Adrenal gland (tissue), 5 donors: ENCODE measurements around the gene IRF4.

ENCODE experiments used
- POLR2A ChIP-seq, 2 donors: fragments of 450-650 bp; IDR thresholded peaks; one replicate each; pipeline ENCODE4 v1.6.1; 2017; ENCODE audit warnings: antibody characterized with exemption in 2 of 2, mild to moderate bottlenecking in 2 of 2, moderate library complexity in 1 of 2
- TF ChIP-seq, protein P1 (sequence below), 6 experiments: fragments of 450-650 bp in 4 of 6; fragments of 200-600 bp in 2 of 6; sonication (generic) in 1 of 6; IDR thresholded peaks; 1 replicate in 5 of 6; 2 replicates in 1 of 6; pipeline versions ENCODE4 v1.5.1 to v1.8.0; 2016 to 2021; ENCODE audit warnings: antibody characterized with exemption in 6 of 6, mild to moderate bottlenecking in 2 of 6, moderate library complexity in 1 of 6
- donor health status: DM: no; HTN: no; CAD: no.

- TF ChIP-seq, protein P1, sequence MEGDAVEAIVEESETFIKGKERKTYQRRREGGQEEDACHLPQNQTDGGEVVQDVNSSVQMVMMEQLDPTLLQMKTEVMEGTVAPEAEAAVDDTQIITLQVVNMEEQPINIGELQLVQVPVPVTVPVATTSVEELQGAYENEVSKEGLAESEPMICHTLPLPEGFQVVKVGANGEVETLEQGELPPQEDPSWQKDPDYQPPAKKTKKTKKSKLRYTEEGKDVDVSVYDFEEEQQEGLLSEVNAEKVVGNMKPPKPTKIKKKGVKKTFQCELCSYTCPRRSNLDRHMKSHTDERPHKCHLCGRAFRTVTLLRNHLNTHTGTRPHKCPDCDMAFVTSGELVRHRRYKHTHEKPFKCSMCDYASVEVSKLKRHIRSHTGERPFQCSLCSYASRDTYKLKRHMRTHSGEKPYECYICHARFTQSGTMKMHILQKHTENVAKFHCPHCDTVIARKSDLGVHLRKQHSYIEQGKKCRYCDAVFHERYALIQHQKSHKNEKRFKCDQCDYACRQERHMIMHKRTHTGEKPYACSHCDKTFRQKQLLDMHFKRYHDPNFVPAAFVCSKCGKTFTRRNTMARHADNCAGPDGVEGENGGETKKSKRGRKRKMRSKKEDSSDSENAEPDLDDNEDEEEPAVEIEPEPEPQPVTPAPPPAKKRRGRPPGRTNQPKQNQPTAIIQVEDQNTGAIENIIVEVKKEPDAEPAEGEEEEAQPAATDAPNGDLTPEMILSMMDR (IDR thresholded peaks at IDR 0.05): no peak
- no peak for TF ChIP-seq POLR2A (IDR thresholded peaks at IDR 0.05)
Observed at GRCh38 chr6:347232-347631, 44.3 kb upstream of the IRF4 start.
